Thyroid gland (tissue), 4 donors: ENCODE measurements around the gene HDAC11.

ENCODE experiments used
- CTCF ChIP-seq, 6 experiments: fragments of 200-600 bp in 3 of 6; fragments of 450-650 bp in 3 of 6; sonication (generic) in 3 of 6; IDR thresholded peaks; one replicate each; pipeline ENCODE4 v1.5.1; 2016 to 2019; ENCODE audit warnings: antibody characterized with exemption in 6 of 6, mild to moderate bottlenecking in 2 of 6, inconsistent platforms in 1 of 6, moderate library complexity in 1 of 6
- POLR2A ChIP-seq, 2 donors: fragments of 450-650 bp; IDR thresholded peaks; one replicate each; pipeline ENCODE4 v1.6.1; 2017; ENCODE audit warnings: antibody characterized with exemption in 2 of 2, mild to moderate bottlenecking in 2 of 2, moderate library complexity in 1 of 2

GRCh38 chr3:13530241-13531009 is 50.3 kb downstream of the HDAC11 start:
- TF ChIP-seq CTCF (IDR thresholded peaks at IDR 0.05) (no peak), POLR2A (IDR thresholded peaks at IDR 0.05) (no peak)
